ENCODE results near the gene PHF13.
"Not testable (repeated sequence)": the region's sequence is repeated elsewhere in the genome, so short reads cannot be mapped to it uniquely, and the experiment has no call there.

Gene PHF13

DNA sequence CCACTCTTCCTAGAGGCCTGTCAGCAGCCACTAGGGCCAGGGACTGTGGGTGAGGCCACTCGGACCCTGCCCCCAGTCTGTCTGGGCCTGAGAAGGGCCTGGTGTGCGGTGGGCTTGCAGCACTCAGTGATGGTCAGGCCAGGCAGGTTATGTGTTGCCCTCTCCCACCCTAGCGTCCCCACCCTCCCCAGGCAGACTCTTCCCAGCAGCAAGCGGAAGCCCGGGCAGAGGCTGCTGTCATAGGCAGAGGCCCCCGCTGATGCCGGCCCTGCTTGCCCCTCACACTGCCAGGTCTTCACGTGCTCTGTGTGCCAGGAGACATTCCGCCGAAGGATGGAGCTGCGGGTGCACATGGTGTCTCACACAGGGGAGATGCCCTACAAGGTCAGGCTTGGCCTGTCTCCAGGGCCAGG lies 27.1 kb upstream of the PHF13 start:
- DNase-seq (ENCODE audit: low read depth in 4 of 4, low spot score in 1 of 4) = no peak

DNA sequence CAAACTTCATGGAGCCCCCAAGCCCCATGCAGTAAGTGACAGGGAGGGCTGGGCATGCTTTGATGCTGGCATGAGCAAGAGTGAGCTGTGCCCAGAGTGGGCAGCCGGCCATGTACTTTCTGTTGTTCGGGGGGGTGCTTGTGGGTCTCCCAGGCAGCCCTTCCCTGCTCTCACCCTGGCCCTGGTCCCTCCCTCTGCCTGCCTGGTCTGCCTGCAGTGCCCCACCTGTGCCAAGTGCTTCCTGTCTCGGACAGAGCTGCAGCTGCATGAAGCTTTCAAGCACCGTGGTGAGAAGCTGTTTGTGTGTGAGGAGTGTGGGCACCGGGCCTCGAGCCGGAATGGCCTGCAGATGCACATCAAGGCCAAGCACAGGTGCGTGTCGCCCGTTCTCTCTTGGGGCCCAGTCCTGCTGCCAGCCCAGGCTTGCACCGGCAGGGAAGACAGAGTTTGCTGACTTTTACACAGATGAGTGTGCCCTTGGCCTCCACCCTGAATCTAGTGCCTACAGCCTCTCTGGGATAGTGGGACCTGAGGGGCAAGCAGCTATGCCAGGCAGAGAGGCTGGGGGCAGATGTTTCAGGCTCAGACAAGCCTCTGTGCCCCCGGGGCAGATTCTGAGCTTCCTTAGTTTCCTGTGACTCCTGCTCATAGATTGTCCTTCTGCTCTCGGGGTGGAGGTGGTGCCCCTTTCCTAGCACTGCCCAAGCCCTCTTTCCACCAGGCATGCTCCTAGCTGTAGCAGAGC lies 26.1 kb upstream of the PHF13 start:
- DNase-seq (ENCODE audit: low read depth in 4 of 4, low spot score in 1 of 4) = no peak

DNA sequence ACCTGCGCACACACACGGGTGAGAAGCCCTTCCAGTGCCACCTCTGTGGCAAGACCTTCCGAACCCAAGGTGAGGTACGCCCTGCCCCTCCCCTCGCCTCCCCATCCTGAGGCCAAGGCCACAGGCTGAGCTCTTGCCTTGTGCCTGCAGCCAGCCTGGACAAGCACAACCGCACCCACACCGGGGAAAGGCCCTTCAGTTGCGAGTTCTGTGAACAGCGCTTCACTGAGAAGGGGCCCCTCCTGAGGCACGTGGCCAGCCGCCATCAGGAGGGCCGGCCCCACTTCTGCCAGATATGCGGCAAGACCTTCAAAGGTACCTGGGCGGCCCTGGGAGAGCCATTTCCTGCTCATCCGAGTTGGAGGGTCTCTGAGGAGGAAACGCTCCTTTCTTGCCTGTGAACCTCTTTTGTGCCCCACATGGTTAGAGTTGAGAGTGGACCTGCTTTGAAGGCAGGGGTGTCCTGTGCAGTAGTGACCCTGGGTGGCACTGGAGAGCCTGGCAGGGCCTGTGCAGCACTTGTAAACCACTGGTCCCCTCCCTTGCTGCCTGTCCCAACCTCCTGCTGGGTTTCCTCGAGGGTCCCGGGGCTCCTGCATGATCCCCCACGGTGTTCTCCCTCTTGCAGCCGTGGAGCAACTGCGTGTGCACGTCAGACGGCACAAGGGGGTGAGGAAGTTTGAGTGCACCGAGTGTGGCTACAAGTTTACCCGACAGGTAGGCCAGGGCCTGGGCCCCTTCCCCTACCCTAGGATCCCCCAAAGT lies 25.2 kb upstream of the PHF13 start:
- DNase-seq (ENCODE audit: low read depth in 4 of 4, low spot score in 1 of 4) = no peak

DNA sequence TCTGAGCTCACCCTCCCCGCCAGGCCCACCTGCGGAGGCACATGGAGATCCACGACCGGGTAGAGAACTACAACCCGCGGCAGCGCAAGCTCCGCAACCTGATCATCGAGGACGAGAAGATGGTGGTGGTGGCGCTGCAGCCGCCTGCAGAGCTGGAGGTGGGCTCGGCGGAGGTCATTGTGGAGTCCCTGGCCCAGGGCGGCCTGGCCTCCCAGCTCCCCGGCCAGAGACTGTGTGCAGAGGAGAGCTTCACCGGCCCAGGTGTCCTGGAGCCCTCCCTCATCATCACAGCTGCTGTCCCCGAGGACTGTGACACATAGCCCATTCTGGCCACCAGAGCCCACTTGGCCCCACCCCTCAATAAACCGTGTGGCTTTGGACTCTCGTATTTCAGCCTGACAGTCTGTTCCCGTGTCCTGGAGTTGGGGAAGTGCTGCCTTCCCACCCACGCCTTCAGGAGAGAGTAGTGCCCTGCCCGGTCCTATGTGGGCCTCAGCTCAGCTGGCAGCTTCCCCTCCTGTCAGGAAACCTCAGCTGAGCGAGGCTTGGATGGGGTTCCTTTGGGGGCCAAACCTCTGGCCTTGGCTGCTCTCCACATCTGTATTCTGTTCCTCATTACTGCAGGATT lies 24.5 kb upstream of the PHF13 start:
- no peak for DNase-seq (ENCODE audit: low read depth in 4 of 4, low spot score in 1 of 4)

DNA sequence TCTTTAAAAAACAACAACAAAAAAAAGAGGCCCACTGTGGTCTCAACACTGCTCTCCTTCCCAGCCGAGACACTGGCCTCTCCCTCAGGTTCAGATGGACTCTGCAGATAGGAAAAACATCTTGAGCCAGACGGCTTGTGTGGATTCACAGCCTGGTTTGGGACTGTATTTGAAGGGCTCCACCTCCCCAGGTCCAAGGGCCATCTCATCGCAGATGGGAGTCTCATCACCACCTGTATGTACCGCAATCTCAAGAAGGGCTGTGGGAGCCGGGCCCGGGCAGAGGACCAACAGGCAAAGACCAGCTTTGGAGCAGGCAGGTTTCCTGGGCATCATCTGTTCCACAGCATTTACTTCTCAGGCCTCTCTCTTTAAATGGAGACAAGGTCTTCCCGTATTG lies 23.5 kb upstream of the PHF13 start:
- no peak for DNase-seq (ENCODE audit: low read depth in 4 of 4, low spot score in 1 of 4)

DNA sequence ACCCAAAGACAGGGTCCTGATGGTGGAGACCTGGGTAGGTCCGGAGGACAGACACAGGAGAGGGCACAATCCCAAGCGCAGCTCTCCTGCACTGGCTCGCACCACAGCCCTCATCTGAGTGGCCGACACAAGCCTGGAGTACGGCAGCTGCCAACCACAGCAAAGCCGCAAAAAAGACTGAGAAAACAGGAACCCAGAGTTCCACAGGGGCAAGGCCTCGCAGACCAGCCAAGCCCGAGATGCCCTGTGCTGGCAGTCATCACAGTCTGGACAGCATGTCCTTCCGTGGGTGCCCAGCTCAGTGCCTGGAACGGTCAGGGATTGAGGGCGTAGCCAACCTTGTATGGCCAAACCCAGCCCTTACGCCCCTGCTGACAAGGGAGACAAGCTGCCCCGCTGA lies 22.3 kb upstream of the PHF13 start:
- DNase-seq (ENCODE audit: low read depth in 4 of 4, low spot score in 1 of 4) = no peak

DNA sequence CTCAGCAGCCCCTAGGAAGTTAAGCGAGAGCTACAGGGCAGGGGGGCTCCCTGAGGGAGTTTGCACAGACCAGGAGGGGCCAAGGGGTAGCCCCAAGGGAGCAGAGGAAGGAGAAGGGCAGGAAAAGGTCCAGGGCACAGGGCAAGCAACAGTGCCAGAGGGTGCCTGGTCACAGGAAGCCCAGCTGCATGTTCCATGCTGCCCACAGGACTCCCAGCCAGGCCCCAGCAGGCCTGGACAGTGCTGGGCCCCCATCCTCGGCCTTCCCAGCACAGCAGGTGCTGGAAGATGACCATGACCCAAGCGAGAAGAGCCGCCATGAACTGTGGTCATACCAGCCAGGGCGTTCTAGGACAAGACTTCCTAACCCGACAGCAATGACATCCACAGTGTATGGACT lies 21.9 kb upstream of the PHF13 start:
- DNase-seq (ENCODE audit: low read depth in 4 of 4, low spot score in 1 of 4) = no peak

DNA sequence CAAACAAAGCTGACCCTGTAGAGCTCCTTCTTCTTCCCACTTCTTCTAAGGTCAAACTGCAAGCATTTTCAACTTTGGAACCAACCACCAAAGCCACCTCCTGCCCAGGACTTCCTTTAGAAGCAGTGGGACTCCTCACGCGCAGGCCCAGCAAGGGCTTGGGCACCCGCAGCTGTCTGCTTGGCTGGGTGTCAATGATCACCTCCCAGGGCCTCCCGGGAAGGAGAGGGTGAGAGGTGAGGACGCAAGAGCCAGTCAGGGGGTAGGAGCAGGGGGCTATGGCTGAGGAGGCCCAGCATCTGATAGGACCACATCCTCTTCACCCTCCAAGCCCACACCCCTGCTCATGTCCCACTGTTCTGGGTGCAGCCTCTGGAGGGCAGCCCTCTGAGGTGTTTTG lies 21.1 kb upstream of the PHF13 start:
- DNase-seq (ENCODE audit: low read depth in 4 of 4, low spot score in 1 of 4) = no peak

DNA sequence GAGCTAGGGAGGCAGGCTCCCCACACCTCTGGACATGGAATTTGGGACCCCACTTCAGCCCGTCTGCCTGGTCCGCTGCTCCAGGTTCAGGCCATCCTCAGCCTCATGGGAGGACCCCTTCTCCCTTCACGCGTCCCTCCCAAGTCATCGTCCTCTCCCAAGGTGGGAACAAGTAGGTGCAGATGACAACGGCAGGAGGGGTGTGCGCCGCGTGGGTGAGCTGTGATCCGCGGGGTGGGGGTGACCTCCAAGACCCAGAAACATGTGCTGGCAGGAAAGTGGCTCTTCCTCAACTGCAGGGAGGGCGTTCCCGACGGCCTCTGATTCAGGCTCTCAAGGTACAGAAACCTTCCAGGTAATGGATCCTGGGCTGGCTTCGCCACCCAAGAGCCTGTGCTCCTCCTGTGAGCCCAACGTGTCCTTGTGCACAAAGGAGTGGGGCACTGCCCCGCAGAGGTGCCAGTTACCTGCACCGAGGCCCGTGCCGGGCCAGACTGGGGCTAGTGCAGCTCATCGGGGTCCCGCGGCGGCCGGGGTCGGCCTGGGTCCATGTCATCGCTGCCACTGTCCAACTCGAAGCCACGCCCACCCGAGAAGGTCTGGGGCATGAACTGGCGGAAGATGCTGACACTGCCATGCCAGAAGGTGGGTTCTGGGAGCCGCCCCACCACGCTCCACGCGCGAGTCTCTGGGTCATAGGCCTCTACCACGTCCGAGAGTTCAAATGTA lies 20.5 kb upstream of the PHF13 start:
- DNase-seq (ENCODE audit: low read depth in 4 of 4, low spot score in 1 of 4) = no peak

DNA sequence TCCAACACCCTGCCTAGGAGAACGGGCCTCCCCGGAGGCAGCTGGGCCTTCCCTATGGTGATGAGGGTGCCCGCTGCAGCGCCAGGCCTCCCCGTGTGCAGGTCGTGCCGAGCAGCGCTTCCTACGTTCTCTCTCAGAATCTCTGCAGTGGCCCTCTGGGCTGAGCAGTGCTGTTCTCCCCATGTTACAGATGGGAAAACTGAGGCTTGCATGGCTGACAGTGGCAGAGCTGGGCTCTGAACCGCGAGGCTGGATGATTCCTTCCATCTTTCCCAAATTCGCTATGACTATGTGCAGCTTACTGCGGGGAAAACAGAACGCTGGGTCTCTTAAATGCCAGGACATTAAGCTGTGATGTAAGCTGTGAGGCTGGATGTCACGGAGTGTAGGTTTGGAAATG lies 19.7 kb upstream of the PHF13 start:
- DNase-seq (ENCODE audit: low read depth in 4 of 4, low spot score in 1 of 4) = no peak

DNA sequence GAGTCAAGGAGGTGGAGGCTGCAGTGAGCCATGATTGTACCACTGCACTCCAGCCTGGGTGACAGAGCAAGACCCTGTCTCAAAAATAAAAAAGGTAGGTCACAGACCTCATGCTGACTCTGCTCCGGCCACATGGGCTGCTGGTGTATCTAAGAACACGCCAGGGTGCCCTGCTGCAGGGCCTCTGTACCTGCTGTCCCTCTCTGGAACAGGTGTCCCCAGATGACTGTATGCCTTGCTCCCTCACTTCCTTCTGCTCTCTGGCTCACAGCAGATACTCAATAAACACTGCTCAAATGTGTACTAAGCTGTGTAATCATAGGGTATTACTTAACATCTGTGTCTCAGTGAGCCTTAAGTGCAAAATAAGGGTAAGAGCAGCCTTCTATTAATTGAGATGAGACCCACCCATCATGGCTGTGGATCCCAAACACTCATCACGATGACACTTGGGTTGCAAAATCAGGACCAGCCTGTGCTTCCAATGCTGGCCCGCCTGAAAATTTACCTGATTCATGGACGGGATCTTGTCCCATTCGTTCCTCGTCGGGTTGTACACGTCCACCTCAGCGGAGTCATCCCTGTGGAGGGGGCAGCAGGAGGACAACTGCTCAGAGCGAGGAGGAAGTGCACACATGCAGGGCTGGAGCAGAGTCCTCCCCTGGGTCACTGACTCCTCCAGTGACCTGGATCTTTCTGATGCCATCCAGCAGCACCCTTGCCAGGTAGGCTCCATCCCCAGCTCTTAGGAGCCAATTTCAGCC lies 18.4 kb upstream of the PHF13 start:
- no peak for DNase-seq (ENCODE audit: low read depth in 4 of 4, low spot score in 1 of 4)

DNA sequence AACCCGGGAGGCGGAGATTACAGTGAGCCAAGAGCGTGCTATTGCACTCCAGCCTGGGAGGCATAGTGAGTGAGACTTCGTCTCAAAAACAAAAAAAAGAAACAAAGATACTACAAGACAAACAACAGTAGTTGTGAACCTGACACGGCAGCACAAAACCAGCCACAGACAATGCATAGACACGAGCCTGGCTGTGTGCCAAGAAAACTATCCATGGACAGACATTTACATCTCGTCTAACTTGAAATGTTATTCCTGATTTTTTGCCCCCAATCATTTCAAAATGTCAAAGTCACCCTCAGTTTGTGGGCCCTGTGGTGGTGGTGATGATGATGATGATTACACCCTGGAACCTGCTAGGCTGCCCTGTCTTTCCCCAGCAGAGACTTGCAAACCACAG lies 17.2 kb upstream of the PHF13 start:
- DNase-seq (ENCODE audit: low read depth in 4 of 4, low spot score in 1 of 4) = no peak

DNA sequence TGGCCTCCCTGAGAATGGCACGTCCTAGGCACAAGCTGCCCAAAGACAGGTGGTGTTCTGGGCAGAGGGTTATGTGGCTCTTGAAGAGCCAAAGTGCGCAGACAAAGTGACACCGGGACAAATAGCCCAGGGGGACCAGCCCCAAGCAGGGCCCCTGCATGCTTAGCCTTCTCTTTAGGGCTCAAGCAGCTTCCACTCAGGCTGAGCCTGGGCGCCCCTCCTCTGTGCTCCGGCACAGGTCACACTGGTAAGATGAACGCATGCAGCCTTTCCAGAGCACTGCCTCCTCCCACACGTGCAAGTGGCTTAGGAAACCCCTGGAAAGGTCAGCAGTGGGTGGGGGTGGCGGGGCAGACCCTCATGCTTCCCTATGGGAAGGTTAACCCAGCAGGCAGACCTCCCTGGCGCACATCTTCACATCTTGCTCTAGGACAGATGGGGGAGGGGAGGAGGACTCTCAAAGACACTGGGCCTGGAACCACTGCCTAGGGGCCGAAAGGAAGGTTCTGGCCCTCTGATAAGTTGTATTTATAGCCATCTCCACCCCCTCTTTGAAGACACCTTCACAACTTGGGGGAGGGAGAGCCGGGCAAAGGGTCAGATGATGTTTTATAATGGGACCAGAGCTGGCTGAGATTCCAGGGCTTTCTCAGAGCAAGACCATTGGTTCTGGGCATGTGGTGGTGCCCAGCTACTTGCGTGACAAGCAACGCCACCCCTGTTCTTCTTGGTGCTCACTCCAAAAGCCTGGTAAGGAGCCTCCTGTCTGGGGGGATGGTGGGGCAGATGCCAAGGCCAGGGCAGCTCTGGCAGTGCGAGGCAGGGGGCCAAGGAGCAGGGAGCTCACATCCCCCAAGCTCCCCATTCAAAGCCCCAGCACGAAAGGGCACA lies 16.4 kb upstream of the PHF13 start:
- DNase-seq (ENCODE audit: low read depth in 4 of 4, low spot score in 1 of 4) = no peak

DNA sequence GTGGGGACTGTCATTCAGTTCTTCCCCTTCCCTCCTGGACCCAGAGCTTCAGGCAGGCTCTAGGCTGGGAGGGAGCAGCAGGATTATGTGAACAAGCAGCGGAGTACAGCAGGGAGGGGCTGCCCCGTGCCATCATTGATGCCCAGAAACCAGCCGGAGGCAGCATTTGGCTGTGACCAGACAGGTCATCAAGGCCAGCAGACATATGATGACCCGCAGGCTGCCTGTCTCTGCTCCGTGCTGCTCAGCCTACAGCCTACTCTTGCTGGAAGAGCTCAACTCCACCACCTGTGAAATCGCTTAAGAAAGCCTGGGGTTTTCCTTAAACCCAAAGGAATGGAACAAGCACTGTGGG lies 15.8 kb upstream of the PHF13 start:
- DNase-seq (ENCODE audit: low read depth in 4 of 4, low spot score in 1 of 4) = no peak

DNA sequence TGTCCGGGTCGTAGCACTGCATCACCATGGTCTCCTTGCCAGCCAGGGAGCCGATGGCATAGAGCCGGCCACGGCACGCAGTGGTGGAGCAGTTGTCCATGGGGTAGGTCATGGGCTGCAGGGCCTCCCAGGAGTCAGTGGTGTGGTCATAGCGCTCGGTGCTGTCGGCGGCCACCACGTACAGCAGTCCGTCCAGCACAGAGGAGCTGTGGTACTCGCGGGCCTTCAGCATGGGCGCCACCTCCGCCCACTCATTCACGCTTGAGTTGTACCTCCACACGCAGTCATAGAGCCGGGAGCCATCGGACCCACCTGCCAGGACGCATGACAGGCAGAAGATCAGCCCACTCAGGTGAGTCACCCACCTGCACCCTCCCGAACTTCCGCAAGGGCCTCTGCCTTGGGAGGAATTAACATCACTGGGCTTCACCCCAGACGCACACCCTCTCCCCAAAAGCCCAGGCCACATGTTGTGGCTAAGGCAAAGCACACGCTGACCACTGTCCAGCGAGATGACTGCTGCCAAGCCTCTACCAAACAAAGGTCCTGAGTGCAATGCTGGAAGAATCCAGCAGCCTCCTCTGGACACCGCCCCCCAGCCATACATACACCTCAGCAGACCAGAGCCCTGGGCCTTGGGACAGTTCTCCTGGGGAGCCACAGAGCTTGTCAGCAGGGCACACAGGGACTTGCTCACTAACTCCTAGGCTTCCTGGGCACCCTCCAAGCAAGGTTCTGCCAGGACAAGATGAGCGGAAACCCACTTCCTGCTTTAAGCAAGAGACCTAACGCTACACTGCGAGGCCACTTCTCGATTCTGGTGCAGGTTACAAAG lies 14.2 kb upstream of the PHF13 start:
- DNase-seq (ENCODE audit: low read depth in 4 of 4, low spot score in 1 of 4) = no peak

DNA sequence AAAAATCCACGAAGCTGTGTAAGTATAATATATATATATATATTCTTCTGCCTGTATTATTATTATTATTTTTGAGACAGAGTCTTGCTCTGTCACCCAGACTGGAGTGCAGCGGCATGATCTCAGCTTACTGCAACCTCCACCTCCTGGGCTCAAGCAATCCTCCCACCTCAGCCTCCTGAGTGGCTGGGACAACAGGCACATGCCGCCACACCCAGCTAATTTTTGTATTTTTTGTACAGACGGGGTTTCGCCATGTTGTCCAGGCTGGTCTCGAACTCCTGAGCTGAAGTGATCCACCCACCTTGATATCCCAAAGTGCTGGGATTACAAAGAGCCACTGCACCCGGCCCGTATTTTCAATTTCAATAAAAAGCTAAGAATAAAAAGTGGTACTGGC lies 13.5 kb upstream of the PHF13 start:
- DNase-seq (ENCODE audit: low read depth in 4 of 4, low spot score in 1 of 4) = not testable (repeated sequence)

DNA sequence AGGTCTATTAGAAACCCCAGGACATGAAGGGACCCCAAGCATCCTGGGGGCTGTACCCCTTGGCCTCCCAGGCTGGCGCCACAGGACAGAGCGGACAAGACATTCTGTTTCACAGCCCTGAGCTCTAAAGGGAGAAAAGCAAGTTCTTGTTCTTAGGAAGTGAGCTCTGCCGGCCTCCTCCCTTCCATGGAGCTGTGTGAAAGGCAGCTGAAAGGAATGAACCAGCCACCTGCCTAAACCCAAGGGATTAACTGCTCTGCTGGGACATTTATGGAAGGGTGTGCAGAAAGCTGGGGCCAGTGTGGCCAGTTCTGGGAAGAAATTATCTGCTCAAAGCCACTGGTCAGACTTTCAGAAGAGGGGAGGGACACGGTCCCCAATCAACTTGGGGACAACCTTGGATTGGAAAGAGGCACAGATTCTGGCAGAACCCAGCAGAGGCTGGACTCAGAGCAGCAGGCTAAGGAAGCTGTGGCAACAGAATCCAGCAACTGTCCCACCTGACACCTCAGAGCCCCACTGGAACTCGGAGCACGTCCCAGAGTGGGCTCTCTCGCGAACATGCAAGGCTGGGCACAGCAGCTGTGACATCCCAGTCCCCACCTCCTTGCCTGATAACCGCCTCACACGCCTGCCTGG lies 13.0 kb upstream of the PHF13 start:
- no peak for DNase-seq (ENCODE audit: low read depth in 4 of 4, low spot score in 1 of 4)

DNA sequence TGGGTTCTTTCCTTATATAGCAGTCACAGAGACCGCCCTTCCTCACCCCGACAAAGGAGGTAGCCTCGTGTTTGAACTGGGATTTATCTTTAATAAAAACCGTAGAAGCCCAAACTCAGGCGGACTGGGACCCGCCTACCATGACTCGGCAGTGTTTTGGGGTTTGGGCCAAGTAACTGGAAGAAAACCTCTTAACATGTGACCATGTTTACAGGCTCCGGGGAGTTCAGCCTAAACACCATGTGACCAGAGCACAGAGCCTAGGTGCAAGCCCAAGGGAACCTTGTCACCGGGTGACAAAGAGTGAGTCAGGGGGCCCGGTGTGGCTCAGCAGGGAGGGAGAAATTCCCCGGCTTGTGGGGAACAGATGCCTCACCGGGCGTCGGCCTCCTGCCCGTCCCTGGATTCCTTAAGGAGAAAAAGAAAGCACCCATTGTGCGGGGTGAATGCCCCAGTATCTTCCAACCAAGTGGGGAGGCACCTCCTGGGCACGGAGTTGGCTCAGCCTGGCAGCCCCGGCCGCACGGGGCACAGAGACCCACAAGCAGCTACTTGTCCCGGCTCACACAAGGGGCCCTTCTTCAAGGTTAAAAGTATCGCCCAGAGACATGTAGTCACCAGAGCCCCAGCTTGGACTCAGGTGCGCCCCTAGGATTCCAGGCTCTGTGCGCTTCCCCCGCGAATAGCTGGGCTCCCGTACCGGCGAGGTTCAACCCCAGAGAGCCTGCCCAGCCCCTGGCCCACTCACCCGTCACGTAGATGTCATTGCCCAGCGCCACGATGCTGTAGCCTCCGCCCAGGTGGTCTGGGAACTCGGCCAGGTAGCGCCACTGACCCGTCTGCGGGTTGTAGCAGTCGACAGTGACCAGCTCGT lies 12.2 kb upstream of the PHF13 start:
- peak in 3 of 4 experiments; percentile 53 to 83 (median 77) for DNase-seq (ENCODE audit: low read depth in 4 of 4, low spot score in 1 of 4)

Data from stimulated activated CD4-positive, alpha-beta T cell treated with anti-CD3 and anti-CD28 coated beads, Interleukin-1b, Interleukin-23, amount 100 ng/mL, for 24 hours (primary cell).